GM23248 (cell line): ENCODE measurements around the gene FGFR2.

Source experiments
- EZH2 ChIP-seq: fragments of 200-600 bp; sonication (generic); IDR thresholded peaks from 2 replicates; pipeline ENCODE4 v1.6.1; 2018; ENCODE audit warnings: antibody characterized with exemption, mild to moderate bottlenecking; ENCODE audit not compliant: insufficient read depth, poor library complexity, severe bottlenecking
- EZH2phosphoT487 ChIP-seq: fragments of 200-600 bp; sonication (generic); IDR thresholded peaks from 2 replicates; pipeline ENCODE4 v1.6.1; 2018; ENCODE audit warnings: antibody characterized with exemption, moderate library complexity, mild to moderate bottlenecking, low read depth; ENCODE audit not compliant: insufficient read depth

DNA sequence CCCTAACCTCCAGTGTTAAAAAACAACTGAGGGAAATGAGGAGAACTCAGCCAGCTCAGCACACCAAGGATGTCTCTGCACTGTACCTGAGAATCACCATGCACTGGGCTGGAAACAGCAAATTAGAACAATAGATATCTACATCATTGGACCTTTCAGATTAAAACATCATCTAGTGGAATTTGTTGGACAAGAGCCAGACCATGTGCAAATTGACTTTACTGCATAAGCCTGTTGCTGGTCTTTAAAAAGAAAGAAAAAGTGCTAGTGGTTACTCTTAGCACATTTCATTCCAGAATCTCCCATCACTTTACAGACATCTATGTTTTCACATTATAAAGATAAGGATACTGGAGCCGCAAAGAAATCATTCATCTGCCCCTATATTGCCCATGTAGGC is 75.4 kb downstream of the FGFR2 start:
- TF ChIP-seq EZH2 (no peak), EZH2phosphoT487 (no peak)
